ENCODE data around the gene TMEM245. TPM values are rescaled to one million over a fixed set of nuclear protein-coding genes. Genes with fewer than 3 reads are reported as not detected.
A peak's percentile ranks its signal among the peaks of the same experiment; 100 is the strongest.
"Not testable (repeated sequence)": the region's sequence is repeated elsewhere in the genome, so short reads cannot be mapped to it uniquely, and the experiment has no call there.

The TMEM245 gene
- total RNA-seq, 4 donors from 2014 or later: 14.0 to 78.8 (median 68.3) TPM

DNA sequence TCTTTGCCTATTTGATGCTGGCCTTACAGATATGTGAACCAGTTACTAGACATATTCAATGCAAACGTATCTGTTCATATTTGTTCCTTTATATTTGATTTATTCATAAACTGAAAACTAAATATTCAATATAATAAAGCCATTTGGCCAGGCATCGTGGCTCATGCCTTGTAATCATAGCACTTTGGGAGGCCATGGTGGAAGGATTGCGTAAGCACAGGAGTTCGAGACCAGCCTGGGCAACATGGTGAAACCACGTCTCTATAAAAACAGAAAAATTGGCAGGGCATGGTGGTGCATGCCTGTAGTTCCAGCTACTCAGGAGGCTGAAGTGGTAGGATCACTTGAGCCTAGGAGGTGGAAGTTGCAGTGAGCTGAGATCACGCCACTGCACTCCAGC is 57.2 kb downstream of the TMEM245 start:
- H3K27me3 ChIP-seq: no peaks in the 10 kb centered on the region
- no peaks in the 10 kb centered on the region for H3K9me3 ChIP-seq
- H3K36me3 ChIP-seq: peaks cover 0 to 64% (median 0%) of the 10 kb centered on the region in 3 donors
- no peaks in the 10 kb centered on the region for H3K4me1 ChIP-seq
- no peak for TF ChIP-seq POLR2A (IDR thresholded peaks at IDR 0.05)
- TF ChIP-seq, protein P1, sequence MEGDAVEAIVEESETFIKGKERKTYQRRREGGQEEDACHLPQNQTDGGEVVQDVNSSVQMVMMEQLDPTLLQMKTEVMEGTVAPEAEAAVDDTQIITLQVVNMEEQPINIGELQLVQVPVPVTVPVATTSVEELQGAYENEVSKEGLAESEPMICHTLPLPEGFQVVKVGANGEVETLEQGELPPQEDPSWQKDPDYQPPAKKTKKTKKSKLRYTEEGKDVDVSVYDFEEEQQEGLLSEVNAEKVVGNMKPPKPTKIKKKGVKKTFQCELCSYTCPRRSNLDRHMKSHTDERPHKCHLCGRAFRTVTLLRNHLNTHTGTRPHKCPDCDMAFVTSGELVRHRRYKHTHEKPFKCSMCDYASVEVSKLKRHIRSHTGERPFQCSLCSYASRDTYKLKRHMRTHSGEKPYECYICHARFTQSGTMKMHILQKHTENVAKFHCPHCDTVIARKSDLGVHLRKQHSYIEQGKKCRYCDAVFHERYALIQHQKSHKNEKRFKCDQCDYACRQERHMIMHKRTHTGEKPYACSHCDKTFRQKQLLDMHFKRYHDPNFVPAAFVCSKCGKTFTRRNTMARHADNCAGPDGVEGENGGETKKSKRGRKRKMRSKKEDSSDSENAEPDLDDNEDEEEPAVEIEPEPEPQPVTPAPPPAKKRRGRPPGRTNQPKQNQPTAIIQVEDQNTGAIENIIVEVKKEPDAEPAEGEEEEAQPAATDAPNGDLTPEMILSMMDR (IDR thresholded peaks at IDR 0.05): no peak
- DNase-seq: no peak
- H3K27ac ChIP-seq: no peak overlapping the region
- H3K4me3 ChIP-seq: no peak overlapping the region

DNA sequence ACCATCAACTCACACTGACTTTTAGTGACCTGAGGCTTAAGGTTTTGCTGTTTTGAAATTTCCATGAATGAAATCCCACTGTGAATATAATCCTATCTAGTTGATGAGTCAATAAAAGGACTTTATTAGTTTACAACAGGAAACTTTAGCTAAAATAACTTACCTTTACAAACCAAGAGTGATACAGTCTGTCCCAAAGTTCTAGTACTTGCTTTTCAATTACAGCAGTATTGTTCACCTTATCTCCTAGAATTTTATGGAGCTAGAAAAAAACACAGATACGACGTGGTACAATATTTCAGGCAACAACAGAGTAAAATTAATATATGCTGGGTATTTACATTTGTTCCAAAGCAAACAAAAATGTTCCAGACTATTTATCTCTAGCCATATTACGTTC is 59.6 kb downstream of the TMEM245 start:
- Histone ChIP-seq H3K4me1 (no peaks in the 10 kb centered on the region), H3K27ac (peak overlapping the region in 1 of 4 donors; percentile 2), H3K36me3 (peaks cover 0 to 77% (median 3%) of the 10 kb centered on the region in 3 donors), H3K4me3 (no peak overlapping the region), H3K9me3 (no peaks in the 10 kb centered on the region), H3K27me3 (no peaks in the 10 kb centered on the region)
- no peak for TF ChIP-seq POLR2A (IDR thresholded peaks at IDR 0.05)
- TF ChIP-seq, protein P1 (IDR thresholded peaks at IDR 0.05): no peak
- no peak for DNase-seq

DNA sequence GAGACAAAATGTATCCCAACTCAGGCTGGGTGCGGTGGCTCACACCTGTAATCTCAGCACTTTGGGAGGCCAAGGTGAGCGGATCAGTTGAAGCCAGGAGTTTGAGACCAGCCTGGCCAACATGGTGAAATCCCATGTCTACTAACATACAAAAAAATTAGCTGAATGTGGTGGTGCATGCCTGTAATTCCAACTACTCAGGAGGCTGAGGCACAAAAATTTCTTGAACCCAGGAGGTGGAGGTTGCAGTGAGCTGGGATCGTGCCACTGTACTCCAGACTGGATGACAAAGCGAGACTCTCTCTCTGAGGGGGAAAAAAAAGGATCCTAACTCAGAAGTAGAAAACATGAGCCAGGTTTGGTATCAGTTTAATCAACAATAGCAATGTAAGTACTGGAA is 66.6 kb downstream of the TMEM245 start:
- not testable (repeated sequence) for H3K27ac ChIP-seq, H3K4me1 ChIP-seq, DNase-seq, H3K27me3 ChIP-seq, H3K9me3 ChIP-seq, H3K4me3 ChIP-seq
- H3K36me3 ChIP-seq: peaks cover 0 to 81% (median 3%) of the 10 kb centered on the region in 3 donors

DNA sequence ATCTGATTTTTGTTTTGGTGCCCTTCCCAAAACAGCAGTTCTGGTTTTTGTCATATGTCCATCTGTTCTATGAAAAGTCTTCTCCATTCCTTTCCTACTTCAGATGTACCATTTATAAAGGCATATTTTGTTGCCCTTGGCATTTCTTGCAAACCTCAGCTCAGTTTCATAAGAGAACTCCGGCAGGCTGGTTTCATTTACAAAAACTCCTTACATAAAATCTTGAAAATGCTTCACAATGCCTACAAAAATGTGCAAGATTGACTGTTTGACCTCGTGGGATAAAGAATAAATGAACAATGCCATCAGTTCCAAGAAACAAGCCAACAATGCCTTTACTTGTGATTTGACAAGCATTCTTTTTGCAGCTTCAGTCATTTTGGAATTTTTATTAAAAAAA is 67.3 kb downstream of the TMEM245 start:
- Histone ChIP-seq H3K27ac (no peak overlapping the region), H3K9me3 (no peaks in the 10 kb centered on the region), H3K36me3 (peaks cover 0 to 82% (median 3%) of the 10 kb centered on the region in 3 donors), H3K4me3 (no peak overlapping the region), H3K4me1 (no peaks in the 10 kb centered on the region), H3K27me3 (no peaks in the 10 kb centered on the region)
- no peak for DNase-seq
- TF ChIP-seq POLR2A (IDR thresholded peaks at IDR 0.05): no peak
- TF ChIP-seq, protein P1 (IDR thresholded peaks at IDR 0.05): no peak

DNA sequence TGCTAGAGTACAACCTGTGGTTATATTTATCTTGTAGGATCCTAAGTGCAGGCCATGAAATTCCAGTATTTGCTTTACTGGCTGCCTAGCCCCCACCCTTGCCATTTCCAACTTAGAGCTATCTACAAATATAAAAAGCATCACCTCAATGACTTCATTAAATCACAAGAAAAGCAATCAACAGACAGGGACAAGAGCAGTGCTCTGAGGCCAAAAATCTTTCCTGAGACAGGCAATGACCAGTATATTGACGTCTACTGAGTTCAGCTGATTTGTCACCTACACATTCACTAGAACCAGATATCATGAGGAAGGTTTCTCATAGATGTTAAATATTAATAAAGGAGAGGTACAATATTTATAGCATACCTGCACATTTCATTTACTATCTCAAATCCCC is 68.0 kb downstream of the TMEM245 start:
- Histone ChIP-seq H3K36me3 (peaks cover 0 to 82% (median 0%) of the 10 kb centered on the region in 3 donors), H3K4me1 (no peaks in the 10 kb centered on the region), H3K27ac (no peak overlapping the region), H3K9me3 (no peaks in the 10 kb centered on the region), H3K27me3 (no peaks in the 10 kb centered on the region), H3K4me3 (no peak overlapping the region)
- DNase-seq: no peak
- TF ChIP-seq, protein P1 (IDR thresholded peaks at IDR 0.05): no peak
- no peak for TF ChIP-seq POLR2A (IDR thresholded peaks at IDR 0.05)

DNA sequence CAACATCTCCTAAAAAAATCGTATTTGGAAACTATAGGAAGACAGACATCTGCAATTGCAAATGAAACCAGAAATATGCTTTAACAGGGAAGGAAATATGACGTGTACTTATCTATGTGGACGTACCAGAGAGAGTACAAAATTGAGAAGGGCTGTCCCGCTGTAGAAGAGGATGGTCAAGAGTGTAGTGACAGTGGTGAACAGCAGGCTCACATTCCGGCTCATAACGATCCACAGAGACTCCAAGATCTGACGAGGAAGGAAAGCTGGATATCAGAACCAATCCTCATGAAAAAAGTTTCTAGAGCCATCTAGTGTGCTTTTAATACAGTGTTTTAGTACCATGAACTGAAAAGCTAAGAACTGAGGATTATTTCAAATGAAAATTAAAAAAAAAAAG is 69.3 kb downstream of the TMEM245 start:
- Histone ChIP-seq H3K36me3 (peaks cover 0 to 83% (median 0%) of the 10 kb centered on the region in 3 donors), H3K27me3 (no peaks in the 10 kb centered on the region), H3K4me1 (no peaks in the 10 kb centered on the region), H3K9me3 (no peaks in the 10 kb centered on the region), H3K4me3 (no peak overlapping the region), H3K27ac (no peak overlapping the region)
- no peak for DNase-seq
- TF ChIP-seq, protein P1 (IDR thresholded peaks at IDR 0.05): no peak
- TF ChIP-seq POLR2A (IDR thresholded peaks at IDR 0.05): no peak
